Left ventricle myocardium inferior (tissue), 1 donor: ENCODE data around the gene ITCH. TPM values are rescaled to one million over a fixed set of nuclear protein-coding genes. Genes with fewer than 3 reads are reported as not detected.
A peak's percentile ranks its signal among the peaks of the same experiment; 100 is the strongest.
"Not testable (repeated sequence)": the region's sequence is repeated elsewhere in the genome, so short reads cannot be mapped to it uniquely, and the experiment has no call there.

ENCODE experiments used
- DNase-seq: peaks from one replicate; pipeline ENCODE4 v3.0.0-alpha.2; 2020
- H3K27ac ChIP-seq: fragments of 200-600 bp; replicated peaks from 2 replicates; pipeline ENCODE4 v1.8.0; 2021
- H3K27me3 ChIP-seq: fragments of 200-600 bp; 2 replicates; pipeline ENCODE4 v1.8.0; 2021; ENCODE audit warnings: low read depth
- H3K36me3 ChIP-seq: fragments of 200-600 bp; 2 replicates; pipeline ENCODE4 v1.8.0; 2021
- H3K4me1 ChIP-seq: fragments of 200-600 bp; 2 replicates; pipeline ENCODE4 v1.8.0; 2021
- H3K4me3 ChIP-seq: fragments of 200-600 bp; 2 replicates; pipeline ENCODE4 v1.8.0; 2021; ENCODE audit warnings: mild to moderate bottlenecking, moderate library complexity
- H3K9me3 ChIP-seq: fragments of 200-600 bp; replicated peaks from 2 replicates; pipeline ENCODE4 v1.8.0; 2021
- intact Hi-C: fragments of 100-400 bp; cut with micrococcal nuclease; formaldehyde crosslinking; loops from one replicate; pipeline ENCODE4 v1.11.0; 2022
- total RNA-seq: library from RNA; stranded (reverse); fragmentation: NEBNext Ultra II Directional; extraction: Animal tissue kit (Norgen Biotek cat#: 25700); gene quantifications from one replicate; pipeline ENCODE4 v1.2.1, GENCODE V29; 2021
- TF ChIP-seq, protein P1 (sequence below): fragments of 200-600 bp; IDR thresholded peaks from 2 replicates; pipeline ENCODE4 v1.8.0; 2021; ENCODE audit warnings: antibody characterized with exemption, mild to moderate bottlenecking, borderline replicate concordance
- donor health status: DM: no; HTN: yes; CAD: no; lungs with severe emphysema.

Gene ITCH
- total RNA-seq, 1 donor from 2014 or later = 40.1 TPM

- peaks cover 50% of the 10 kb centered on the region for H3K4me1 ChIP-seq
- TF ChIP-seq, protein P1, sequence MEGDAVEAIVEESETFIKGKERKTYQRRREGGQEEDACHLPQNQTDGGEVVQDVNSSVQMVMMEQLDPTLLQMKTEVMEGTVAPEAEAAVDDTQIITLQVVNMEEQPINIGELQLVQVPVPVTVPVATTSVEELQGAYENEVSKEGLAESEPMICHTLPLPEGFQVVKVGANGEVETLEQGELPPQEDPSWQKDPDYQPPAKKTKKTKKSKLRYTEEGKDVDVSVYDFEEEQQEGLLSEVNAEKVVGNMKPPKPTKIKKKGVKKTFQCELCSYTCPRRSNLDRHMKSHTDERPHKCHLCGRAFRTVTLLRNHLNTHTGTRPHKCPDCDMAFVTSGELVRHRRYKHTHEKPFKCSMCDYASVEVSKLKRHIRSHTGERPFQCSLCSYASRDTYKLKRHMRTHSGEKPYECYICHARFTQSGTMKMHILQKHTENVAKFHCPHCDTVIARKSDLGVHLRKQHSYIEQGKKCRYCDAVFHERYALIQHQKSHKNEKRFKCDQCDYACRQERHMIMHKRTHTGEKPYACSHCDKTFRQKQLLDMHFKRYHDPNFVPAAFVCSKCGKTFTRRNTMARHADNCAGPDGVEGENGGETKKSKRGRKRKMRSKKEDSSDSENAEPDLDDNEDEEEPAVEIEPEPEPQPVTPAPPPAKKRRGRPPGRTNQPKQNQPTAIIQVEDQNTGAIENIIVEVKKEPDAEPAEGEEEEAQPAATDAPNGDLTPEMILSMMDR = no peak
- H3K27me3 ChIP-seq = no peaks in the 10 kb centered on the region
- H3K4me3 ChIP-seq = no peak overlapping the region
- H3K9me3 ChIP-seq = no peaks in the 10 kb centered on the region
- DNase-seq = no peak
- intact Hi-C loops = no loop called here
- H3K36me3 ChIP-seq = peaks cover 4% of the 10 kb centered on the region
- H3K27ac ChIP-seq = peak overlapping the region; percentile 33
These were observed 40.2 kb downstream of the ITCH start for GRCh38 chr20:34403063-34403827.

DNA sequence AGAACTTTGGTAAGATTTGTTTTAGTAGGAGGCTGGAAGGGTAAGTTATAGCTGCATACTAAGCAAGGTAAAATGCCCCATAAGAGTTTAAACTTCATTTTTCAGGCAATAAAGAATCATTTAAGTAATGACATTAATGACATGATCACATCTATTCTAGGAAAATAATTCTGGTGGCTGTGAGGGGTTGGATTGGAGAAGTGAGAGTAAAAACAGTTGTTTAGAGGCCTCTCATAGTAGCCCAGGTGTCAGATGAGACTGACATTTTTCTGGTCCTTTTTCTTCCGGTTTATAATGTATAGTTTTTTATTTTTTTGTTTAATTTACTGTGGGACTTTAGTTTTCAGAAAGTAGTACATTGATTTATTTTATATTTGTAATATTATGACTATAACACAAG lies 40.8 kb downstream of the ITCH start:
- Histone ChIP-seq H3K4me3 (no peak overlapping the region), H3K9me3 (no peaks in the 10 kb centered on the region), H3K27ac (peak overlapping the region; percentile 33), H3K27me3 (no peaks in the 10 kb centered on the region), H3K4me1 (peaks cover 50% of the 10 kb centered on the region), H3K36me3 (peaks cover 9% of the 10 kb centered on the region)
- DNase-seq = no peak
- TF ChIP-seq, protein P1 = no peak
- intact Hi-C loops = no loop called here

- intact Hi-C loops = no loop called here
- Histone ChIP-seq H3K9me3 (no peaks in the 10 kb centered on the region), H3K27ac (no peak overlapping the region), H3K4me3 (no peak overlapping the region), H3K27me3 (no peaks in the 10 kb centered on the region), H3K36me3 (peaks cover 15% of the 10 kb centered on the region), H3K4me1 (peaks cover 50% of the 10 kb centered on the region)
- TF ChIP-seq, protein P1 = no peak
- no peak for DNase-seq
These were observed 41.7 kb downstream of the ITCH start for GRCh38 chr20:34404803-34405202.

DNA sequence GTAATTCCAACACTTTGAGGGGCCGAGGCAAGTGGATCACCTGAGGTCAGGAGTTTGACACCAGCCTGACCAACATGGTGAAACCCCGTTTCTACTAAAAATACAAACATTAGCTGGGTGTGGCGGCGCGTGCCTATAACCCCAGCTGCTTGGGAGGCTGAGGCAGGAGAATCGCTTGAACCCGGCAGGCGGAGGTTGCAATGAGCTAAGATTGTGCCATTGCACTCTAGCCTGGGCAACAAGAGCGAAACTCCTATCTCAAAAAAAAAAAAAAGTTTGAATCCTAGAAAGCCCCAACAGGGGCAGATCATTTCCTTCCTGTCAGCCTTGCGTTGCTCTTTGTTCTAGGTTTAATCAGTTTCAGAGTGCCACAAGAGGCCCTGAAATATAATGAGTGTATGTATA lies 42.2 kb downstream of the ITCH start:
- intact Hi-C loops, H3K9me3 ChIP-seq, H3K27me3 ChIP-seq, H3K27ac ChIP-seq, H3K4me3 ChIP-seq, DNase-seq: not testable (repeated sequence)
- H3K4me1 ChIP-seq = peaks cover 50% of the 10 kb centered on the region
- peaks cover 18% of the 10 kb centered on the region for H3K36me3 ChIP-seq

DNA sequence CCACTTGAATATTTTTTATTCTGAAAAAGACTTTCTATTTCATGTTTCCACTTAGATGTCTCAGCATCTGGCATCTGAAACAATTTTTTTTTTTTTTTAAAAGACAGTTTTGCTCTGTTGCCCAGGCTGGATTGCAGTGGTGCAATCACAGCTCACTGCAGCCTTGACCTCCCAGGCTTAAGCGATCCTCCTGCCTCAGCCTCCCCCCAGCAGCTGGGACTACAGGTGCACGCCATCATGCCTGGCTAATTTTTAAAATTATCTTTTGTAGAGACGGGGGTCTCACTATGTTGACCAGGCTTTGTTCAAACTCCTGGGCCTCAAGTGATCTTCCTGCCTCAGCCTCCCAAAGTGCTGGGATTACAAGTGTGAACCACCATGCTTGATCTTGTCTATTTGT lies 42.9 kb downstream of the ITCH start:
- intact Hi-C loops, H3K9me3 ChIP-seq, H3K4me3 ChIP-seq, DNase-seq, H3K27ac ChIP-seq, H3K27me3 ChIP-seq: not testable (repeated sequence)
- Histone ChIP-seq H3K36me3 (peaks cover 20% of the 10 kb centered on the region), H3K4me1 (peaks cover 46% of the 10 kb centered on the region)

GRCh38 chr20:34407962-34408474 lies 44.9 kb downstream of the ITCH start:
- TF ChIP-seq, protein P1 = no peak
- no peak for DNase-seq
- intact Hi-C loops = no loop called here
- H3K4me3 ChIP-seq = no peak overlapping the region
- peaks cover 32% of the 10 kb centered on the region for H3K36me3 ChIP-seq
- peaks cover 36% of the 10 kb centered on the region for H3K4me1 ChIP-seq
- H3K27me3 ChIP-seq = no peaks in the 10 kb centered on the region
- H3K27ac ChIP-seq = no peak overlapping the region
- no peaks in the 10 kb centered on the region for H3K9me3 ChIP-seq
